IPS-20b (cell line): ENCODE measurements around the gene TMEM18.

Source experiments
- H3K27ac ChIP-seq: one replicate; pipeline ENCODE4 v1.5.1; 2013; ENCODE audit warnings: low read length
- H3K27me3 ChIP-seq: 2 replicates; pipeline ENCODE4 v1.6.1; 2013; ENCODE audit warnings: mild to moderate bottlenecking, low read length, inconsistent platforms; ENCODE audit not compliant: insufficient read depth
- H3K36me3 ChIP-seq: 2 replicates; pipeline ENCODE4 v1.6.1; 2013; ENCODE audit warnings: low read depth, mild to moderate bottlenecking, inconsistent platforms, low read length, moderate library complexity; ENCODE audit not compliant: insufficient read depth
- H3K4me1 ChIP-seq: 2 replicates; pipeline ENCODE4 v1.6.1; 2013; ENCODE audit warnings: mild to moderate bottlenecking, control low read depth, inconsistent platforms, low read length, moderate library complexity; ENCODE audit not compliant: insufficient read depth
- H3K4me3 ChIP-seq: 2 replicates; pipeline ENCODE4 v1.5.1; 2013; ENCODE audit warnings: mild to moderate bottlenecking, low read length, inconsistent platforms
- H3K9ac ChIP-seq: 2 replicates; pipeline ENCODE4 v1.6.1; 2013; ENCODE audit warnings: low read depth, mild to moderate bottlenecking, inconsistent platforms, low read length, moderate library complexity
- H3K9me3 ChIP-seq: 2 replicates; pipeline ENCODE4 v1.6.1; 2013; ENCODE audit warnings: mild to moderate bottlenecking, low read depth, low read length, inconsistent platforms; ENCODE audit not compliant: insufficient read depth

Gene TMEM18

DNA sequence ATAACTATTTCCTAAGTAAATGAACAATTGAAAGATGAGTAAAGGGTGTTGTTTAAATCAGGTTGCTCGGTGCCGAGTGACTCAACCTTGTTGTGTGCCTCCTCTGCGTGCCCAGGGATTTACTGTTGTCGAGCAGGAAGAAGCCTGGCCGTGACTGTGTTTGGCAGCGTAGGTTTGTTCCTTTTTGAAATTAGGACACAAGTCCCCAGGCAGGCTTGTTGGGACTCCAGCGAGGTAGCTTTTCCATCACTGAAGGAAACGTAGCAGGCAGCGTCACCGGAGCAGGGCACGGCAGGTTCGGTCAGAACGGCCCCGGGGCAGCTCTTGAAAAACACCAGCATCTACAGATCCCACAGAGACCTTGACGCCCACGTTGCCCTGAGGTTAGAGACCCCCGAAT, 48.6 kb downstream of the TMEM18 start:
- Histone ChIP-seq H3K9me3 (no peaks in the 10 kb centered on the region), H3K36me3 (no peaks in the 10 kb centered on the region), H3K4me1 (no peaks in the 10 kb centered on the region), H3K27me3 (no peaks in the 10 kb centered on the region), H3K9ac (no peak overlapping the region), H3K27ac (no peak overlapping the region), H3K4me3 (no peak overlapping the region)

DNA sequence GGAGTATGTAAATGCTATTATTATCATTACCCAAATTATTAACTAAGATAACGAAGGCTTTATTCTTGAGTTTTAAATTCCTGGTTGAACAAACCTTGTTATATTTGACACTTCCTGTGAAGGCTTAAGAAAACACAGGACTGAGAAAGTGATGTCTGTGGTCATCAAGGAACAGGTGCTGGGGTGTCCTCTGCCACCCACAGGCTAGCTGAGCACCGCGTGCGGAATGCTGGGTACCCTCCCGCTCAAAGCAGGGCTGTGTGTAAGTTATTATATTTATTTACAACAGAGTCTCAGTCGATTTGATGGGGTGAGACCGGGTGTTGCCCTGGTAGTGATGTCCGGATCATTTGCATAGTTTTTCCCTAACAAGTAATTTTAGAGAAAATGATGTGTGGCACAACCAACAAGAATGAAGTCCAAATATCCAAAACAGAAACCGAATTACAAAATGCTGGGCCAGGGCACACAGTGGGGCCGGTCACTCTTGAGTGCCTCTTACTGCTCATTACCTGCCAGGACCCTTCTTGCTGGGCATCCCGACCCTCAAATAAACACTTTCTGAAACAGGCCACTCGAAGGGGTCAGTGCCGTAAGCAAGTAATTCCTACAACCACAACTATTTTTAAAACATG, 49.2 kb downstream of the TMEM18 start:
- H3K4me3 ChIP-seq, result no peak overlapping the region
- no peak overlapping the region for H3K9ac ChIP-seq
- no peak overlapping the region for H3K27ac ChIP-seq
- no peaks in the 10 kb centered on the region for H3K9me3 ChIP-seq
- H3K27me3 ChIP-seq, result no peaks in the 10 kb centered on the region
- H3K4me1 ChIP-seq, result no peaks in the 10 kb centered on the region
- H3K36me3 ChIP-seq, result no peaks in the 10 kb centered on the region

DNA sequence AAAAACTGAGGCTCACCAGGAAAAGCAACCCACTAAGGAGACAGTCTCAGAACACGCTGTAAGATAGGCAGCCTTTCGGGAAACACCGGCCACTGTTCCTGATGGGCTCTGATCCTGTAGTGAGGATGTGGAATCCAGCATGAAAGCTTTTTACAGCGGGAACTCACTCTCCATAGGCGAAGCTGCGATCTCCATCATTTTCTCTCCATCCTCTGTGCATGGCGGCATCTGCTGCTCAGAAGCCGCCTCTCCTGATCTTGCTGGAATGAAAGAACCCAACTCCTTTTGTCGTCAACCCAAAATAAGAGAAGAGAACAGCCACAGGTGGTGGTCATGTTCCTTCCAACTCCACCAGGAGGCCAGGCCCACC, 49.9 kb downstream of the TMEM18 start:
- no peak overlapping the region for H3K27ac ChIP-seq
- no peaks in the 10 kb centered on the region for H3K4me1 ChIP-seq
- H3K27me3 ChIP-seq, result no peaks in the 10 kb centered on the region
- H3K36me3 ChIP-seq, result no peaks in the 10 kb centered on the region
- H3K9ac ChIP-seq, result no peak overlapping the region
- no peaks in the 10 kb centered on the region for H3K9me3 ChIP-seq
- no peak overlapping the region for H3K4me3 ChIP-seq

GRCh38 chr2:626491-627339, 50.5 kb downstream of the TMEM18 start:
- Histone ChIP-seq H3K4me1 (no peaks in the 10 kb centered on the region), H3K4me3 (no peak overlapping the region), H3K27me3 (no peaks in the 10 kb centered on the region), H3K27ac (no peak overlapping the region), H3K36me3 (no peaks in the 10 kb centered on the region), H3K9me3 (no peaks in the 10 kb centered on the region), H3K9ac (no peak overlapping the region)

DNA sequence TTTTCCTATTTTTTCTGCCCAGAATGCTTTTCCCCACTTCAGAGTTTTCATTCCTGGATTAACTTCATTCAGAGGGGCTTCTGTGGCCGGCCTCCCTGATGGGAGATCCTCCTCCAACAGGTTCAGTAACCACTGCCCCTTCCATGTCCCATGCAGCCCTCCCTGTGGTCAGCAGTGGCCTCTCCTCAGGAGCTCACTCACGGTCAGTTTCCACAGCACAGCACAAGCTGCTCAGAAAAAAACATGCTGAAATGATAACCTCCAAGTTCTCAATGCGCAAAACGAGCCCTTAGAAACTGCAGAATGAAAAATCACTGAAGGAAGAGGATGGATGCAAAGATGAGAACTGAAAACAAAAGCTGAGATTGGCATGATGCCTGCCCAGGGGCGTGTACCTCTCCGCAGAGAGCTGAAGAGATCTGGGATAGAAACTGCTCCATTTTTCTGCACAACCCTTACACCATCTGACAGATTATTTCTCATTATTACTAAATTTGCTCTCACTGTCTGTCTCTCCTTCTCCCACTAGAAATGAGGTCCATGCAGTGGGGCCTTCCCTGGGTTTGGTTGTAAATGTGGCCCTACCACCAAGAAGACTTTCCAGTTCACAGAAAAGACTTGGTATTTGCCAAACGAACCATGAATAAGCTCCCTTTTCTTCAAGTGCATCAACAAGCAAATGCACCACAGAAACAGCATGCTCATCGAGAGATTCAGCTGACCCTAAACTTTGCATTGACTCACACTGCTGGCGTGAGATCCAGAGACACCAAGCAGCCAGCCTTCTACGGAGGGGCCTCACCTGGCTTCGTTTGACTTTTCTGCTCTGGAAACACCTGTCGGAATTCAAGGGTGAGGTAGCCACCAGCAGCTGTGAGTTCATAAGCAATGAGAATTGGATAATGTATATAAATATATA, 51.5 kb downstream of the TMEM18 start:
- Histone ChIP-seq H3K4me1 (no peaks in the 10 kb centered on the region), H3K9ac (no peak overlapping the region), H3K27ac (no peak overlapping the region), H3K9me3 (no peaks in the 10 kb centered on the region), H3K27me3 (no peaks in the 10 kb centered on the region), H3K4me3 (no peak overlapping the region), H3K36me3 (no peaks in the 10 kb centered on the region)

DNA sequence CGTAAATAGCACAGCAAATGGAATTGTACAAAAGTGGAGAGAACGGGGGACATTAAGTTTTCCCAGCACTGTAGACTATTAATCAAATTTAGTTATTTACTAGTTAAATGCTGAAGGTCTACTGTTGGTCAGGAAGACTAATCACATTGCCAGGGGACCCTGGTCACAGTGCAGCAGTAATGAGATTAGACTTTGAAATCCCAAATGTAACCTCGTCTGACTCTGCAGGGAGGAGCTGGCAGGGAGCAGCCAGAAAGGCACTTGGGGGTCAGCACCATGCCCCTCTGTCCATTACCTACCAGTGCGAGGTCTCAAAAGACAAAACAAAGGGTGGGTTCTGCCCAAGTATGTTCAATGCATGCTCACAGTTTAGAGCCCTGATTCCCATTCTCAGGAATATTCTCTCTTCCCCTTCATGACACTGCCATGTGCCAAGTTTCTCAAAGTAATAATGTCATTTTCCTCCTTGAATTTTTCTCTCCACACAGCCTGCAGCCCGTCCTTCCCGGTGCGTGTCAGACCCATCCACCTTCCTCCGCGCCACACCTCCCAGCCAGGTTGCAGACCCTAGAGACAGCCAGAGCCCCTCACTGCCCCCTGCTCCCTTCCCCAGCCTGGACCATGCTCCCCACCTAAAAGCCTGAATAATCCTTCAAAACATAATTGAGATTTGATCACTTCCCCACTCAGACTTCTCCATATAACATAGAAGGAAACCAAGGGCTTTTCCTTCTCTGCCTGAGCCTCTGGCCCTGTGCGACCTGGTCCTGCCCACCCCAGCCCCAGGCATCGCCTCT, 52.5 kb downstream of the TMEM18 start:
- Histone ChIP-seq H3K36me3 (no peaks in the 10 kb centered on the region), H3K27ac (no peak overlapping the region), H3K4me3 (no peak overlapping the region), H3K4me1 (no peaks in the 10 kb centered on the region), H3K9me3 (no peaks in the 10 kb centered on the region), H3K27me3 (no peaks in the 10 kb centered on the region), H3K9ac (no peak overlapping the region)

DNA sequence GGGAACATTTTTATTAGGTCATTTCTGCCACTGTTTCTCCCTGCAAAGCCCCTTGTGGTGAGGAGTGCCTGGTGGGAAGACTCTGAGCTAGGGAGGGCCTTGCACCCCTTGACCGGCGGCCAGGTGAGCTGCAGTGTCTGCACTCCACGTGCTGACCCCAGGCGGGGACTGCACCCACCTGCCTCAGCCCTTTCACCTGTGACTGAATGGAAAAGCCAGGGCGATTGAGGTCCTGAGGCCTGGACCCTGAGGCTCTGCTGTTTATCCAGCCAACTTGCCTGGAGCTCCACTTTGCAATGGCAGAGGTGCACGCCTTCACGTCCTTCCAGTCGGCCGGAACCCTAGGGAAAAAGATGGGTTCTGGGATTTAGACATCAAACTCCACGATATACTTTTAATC, 53.1 kb downstream of the TMEM18 start:
- Histone ChIP-seq H3K4me3 (no peak overlapping the region), H3K9me3 (no peaks in the 10 kb centered on the region), H3K27me3 (no peaks in the 10 kb centered on the region), H3K4me1 (no peaks in the 10 kb centered on the region), H3K9ac (no peak overlapping the region), H3K36me3 (no peaks in the 10 kb centered on the region), H3K27ac (no peak overlapping the region)

DNA sequence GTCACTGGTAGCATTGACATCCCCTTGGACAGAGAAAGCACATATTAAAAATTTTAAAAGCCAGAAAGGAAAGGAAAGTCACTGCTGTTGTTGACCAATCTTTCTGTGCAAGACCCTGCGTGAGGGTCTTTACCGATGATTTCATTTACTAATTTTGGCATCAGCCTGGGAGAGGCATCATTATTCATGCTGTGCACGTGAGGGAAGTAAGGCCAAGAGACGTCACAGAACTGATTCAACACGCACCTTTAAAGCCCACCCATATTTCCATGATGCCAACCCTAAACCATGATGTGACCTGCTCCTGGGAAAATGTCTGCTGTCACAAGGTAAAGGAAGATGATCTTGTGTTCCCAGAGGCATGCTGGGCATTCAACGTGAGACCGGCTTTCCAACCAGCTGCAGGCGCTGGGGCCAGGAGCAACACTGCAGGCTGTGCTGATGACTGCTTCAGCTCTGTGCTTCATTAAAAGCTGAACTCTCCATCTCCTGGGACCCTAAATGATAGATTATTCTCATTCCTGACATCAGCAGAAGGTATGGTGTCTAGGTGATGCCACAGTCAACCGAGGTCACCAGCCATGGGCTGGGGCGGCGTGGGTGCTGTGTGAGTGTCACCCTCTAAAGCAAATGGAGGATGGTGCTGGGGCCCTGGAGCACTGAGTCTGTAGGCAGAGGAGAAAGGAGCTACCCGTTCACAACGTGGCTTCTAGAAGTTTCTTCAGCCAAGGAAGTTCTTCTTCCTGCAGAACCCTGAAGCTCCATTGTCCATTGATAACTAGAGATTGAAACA, 53.9 kb downstream of the TMEM18 start:
- Histone ChIP-seq H3K9ac (no peak overlapping the region), H3K9me3 (no peaks in the 10 kb centered on the region), H3K27me3 (no peaks in the 10 kb centered on the region), H3K4me3 (no peak overlapping the region), H3K4me1 (no peaks in the 10 kb centered on the region), H3K36me3 (no peaks in the 10 kb centered on the region), H3K27ac (no peak overlapping the region)

DNA sequence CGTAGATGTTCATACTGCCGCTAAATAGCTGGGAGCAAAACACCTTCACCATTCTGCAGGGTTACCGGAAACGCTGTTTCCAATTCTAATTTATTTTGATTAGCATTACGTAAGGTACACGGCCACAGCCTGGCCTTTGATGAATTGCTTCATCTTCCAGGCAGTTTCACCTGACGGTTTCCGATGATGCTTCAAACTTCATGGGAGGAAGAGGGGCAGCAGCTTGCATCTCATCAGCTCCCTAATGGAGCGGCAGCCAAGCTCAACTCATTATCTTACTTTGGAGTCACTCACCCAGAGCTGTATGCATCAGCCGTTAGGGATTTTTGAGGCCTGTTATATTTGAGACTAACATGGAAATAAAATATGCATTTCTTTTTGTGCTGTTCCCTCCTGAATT, 54.8 kb downstream of the TMEM18 start:
- Histone ChIP-seq H3K4me3 (no peak overlapping the region), H3K36me3 (no peaks in the 10 kb centered on the region), H3K27ac (no peak overlapping the region), H3K4me1 (no peaks in the 10 kb centered on the region), H3K9me3 (no peaks in the 10 kb centered on the region; the same call in 1 of the 2 replicates), H3K27me3 (no peaks in the 10 kb centered on the region), H3K9ac (no peak overlapping the region)

DNA sequence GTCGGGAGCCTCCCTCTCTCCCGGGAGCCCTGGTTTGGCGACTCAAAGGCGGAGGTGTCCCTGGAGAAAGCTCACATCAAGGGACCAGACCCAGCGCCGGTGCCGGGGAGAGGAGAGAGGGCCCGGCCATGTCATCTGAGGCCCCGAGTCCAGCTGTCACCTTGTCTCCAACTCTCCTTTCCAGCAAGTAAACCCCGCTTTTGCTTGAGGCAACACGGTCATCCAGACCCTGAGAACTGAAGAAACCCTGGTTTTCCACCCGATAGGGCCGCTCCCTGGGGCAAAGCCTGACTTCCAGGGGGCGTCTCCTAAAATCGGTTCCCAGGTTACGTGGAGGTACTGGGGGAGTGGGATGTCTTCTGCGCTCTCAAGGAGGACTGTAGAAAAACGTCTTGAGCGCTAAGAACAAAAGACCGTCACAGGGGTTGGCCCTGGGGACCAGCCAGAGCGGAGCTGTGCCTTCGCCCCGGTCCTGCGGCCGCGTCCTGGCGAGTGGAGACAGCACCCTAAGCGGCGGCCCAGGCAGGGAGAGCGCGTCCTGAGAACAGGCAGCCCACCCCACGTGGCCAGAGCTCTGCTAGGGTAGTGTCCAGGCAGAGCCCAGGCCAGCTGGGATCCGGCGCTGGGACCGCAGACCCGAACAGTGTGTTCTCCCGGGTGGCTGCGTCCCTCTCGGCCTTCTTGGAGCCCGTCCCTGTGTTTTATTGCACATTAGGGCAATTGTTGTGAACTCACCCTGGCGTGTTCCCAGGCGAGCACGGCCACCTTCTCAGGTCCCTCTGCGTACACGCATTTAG, 55.7 kb downstream of the TMEM18 start:
- Histone ChIP-seq H3K4me3 (no peak overlapping the region), H3K9me3 (no peaks in the 10 kb centered on the region; the same call in 1 of the 2 replicates)

More for the DNA sequence above, 55.7 kb downstream of the TMEM18 start:
- no peaks in the 10 kb centered on the region for H3K4me1 ChIP-seq
- H3K27ac ChIP-seq, result no peak overlapping the region
- no peak overlapping the region for H3K9ac ChIP-seq
- H3K36me3 ChIP-seq, result no peaks in the 10 kb centered on the region
- H3K27me3 ChIP-seq, result no peaks in the 10 kb centered on the region
